HG03066 (cell line): Measurements from ENCODE around the gene CYP51A1.
"Not testable (repeated sequence)": the region's sequence is repeated elsewhere in the genome, so short reads cannot be mapped to it uniquely, and the experiment has no call there.

Experiments
- ATAC-seq: cut with Tn5 transposase; IDR thresholded peaks from one replicate; pipeline ENCODE4 v1.9.1; 2021; ENCODE audit warnings: low read depth; ENCODE audit not compliant: unreplicated experiment

Gene CYP51A1

DNA sequence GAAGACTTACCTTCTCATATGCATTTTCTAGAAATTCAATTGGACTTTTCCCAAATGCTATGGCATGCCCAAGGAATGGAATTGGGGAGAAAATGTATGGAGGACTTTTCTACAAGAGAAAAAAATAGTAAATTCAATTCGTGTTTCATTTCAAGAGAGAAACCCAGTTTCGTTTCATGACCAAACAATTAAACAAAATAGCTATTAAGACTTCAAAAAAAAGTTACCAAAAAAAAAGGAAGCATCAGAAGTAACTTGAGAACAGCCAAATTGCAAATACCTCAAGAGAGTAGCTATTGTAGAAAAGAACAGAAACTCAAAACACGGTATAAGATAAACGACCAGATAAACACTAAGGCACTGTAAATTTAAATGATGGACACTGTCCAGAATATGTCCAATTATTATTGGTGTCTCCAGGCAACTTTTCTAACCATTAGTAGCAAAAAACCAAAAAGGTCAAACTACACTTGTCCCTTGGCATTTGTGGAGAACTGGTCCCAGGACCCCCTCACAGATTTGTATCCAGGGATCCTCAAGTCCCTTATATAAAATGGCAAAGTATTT lies 2.4 kb downstream of the CYP51A1 start:
- ATAC-seq = no peak

DNA sequence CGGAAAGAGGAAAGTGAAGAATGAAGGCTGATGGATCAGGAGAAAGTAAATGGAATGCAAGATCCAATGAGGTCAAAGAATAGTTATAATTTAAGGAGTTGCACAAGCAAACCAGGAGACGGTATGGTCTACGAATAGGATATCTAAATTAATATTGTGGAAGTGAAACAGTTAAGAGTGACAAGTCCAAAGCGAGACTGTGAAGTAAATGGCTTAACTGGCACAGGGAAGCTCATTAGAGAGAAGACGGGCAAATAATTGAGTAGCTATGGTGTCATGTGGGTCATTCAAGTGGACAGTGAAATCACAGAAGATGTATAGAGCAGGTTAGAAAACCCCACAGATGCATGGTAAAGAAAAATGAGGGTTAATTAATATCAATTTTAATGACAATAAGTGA lies 3.2 kb downstream of the CYP51A1 start:
- no peak for ATAC-seq

DNA sequence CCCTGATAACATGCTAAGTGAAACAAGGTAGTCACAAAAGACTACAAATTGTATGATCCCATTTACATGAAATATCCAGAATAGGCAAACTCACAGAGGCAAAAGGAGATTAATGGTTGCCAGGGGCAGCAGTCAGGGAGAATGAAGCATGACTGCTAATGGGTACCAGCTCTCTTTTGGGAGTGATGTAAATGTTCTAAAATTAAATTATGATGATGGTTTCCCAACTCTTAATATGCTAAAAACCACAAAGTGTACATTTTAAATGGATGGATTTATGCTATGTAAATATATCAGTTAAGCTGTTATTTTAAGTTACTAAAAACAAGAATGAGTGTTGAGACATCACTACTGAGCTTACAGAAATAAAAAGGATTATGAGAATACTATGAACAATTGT lies 12.6 kb downstream of the CYP51A1 start:
- ATAC-seq = no peak

DNA sequence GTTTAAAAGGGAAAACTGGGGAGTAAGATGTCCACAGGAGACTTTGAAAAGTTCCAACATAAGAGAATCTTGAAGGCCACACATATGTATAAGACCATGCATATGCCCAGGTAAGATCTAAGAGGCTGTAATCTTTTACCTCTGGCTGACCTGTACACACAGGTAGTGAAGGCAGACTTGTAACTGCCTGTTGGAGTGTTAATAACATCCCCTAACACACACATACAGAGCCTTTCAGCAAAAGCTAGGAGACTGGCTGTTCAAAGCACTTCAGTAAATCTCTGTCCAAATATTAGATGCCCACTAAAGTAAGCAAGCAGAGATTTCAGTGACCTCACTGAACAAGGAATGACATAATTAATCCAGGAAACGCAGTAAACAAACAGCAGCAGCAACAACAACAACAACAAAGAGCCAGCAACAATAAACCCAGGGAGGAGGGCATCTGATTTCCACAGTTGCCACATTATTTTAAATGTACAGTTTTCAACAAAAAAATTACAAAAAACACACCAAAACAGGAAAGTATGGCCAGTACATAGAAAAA lies 15.0 kb downstream of the CYP51A1 start:
- ATAC-seq = no peak

DNA sequence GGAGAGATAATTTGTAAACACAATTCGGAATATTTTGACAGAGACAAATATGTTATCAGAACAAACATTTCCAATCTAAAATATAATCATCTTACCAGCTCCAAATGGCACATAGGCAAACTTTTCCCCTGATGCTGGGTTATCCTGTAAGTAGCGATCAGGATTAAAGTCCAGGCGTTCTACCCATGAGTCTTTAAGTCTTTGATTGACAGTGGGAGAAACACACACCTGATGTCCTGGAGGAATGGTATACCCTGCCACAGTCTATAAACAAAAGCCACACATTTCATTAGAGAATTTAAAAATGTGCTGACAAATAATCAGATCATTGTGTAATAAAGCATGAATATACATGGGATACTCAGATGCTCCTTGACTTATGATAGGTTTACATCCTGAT lies 17.3 kb downstream of the CYP51A1 start:
- no peak for ATAC-seq

DNA sequence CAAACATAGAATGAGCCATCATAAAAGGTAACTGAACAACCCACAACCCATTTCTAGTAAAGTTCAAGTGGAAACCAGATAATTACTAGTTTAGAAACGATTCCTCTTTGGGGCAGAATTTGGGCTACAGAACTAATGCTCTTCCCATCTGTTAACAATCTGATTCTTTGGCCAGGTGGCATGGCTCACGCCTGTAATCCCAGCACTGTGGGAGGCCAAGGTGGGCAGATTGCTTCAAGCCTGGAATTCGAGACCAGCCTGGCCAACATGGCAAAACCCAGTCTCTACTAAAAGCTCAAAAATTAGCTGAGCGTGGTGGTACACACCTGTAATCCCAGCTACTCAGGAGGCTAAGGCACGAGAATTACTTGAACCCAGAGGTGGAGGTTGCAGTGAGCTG lies 18.5 kb downstream of the CYP51A1 start:
- ATAC-seq = no peak

DNA sequence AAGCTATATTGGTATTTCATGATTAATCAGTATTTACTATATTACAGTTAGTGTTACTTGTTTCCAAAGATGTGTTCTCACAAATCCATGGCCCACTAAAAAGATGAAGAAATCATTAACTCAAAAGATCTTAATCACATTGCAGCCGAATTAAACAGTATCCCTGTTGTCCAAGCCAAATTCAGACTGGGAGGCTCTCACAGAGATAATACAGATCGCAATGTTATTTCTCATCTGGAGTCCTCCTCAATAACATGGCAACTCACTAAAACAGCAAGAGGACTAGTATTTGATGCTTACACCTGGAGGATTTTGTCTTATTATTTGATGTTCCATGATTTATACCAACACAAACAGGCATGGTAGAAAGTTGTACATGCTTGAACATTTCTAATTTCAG lies 23.4 kb downstream of the CYP51A1 start:
- ATAC-seq = no peak

DNA sequence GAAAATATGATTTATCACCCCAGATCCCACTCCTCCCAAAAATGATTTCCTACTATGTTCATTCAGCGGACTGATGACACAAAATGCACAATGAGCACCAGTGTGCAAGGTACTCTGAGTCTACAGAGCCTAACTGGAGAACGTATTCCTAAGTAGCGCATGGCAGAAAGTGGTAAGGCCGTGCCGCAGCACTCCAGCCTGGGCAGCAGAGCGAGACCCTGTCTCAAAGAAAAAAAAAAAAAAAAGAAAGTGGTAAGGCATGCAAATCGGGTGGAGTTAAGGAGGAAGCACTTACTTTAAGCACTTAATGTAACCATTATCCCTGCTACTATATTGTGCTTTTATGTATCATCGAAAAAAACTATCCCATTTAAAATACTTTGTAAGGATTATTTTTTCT lies 25.5 kb downstream of the CYP51A1 start:
- ATAC-seq = no peak

DNA sequence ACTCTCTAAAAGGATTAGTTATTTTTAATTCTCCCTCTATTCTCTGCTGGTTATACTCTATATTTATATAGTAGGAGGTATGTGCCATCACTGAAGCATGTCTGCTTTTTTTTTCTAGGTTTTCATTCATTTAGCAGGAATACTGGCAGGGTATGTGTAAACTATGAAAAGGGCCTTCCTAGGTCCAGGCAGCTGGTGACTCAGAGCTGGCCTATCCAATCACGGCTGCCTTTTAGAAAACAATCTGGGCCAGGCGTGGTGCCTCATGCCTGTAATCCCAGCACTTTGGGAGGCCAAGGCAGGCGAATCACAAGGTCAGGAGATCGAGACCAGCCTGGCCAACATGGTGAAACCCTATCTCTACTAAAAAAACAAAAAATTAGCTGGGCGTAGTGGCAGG lies 31.4 kb downstream of the CYP51A1 start:
- not testable (repeated sequence) for ATAC-seq

DNA sequence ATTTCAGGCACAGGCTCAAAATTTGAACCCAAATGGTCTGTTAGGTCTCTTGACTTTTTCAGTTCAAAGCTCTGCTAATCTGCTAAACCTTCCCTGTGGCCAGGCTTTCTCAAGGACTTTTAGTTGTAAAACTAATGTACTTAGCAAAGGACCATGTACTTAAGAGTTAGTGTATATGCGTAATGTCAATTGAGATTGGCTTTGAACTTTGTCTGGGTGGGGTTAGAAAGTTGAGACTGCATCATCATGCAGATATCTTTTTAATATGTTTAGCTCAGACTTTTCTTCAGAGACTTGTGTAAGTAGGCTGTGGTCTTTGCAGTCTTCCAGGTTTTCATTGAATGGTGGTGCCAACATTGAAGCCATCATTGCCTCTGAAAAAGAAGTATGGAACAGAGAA lies 33.7 kb downstream of the CYP51A1 start:
- ATAC-seq = no peak

DNA sequence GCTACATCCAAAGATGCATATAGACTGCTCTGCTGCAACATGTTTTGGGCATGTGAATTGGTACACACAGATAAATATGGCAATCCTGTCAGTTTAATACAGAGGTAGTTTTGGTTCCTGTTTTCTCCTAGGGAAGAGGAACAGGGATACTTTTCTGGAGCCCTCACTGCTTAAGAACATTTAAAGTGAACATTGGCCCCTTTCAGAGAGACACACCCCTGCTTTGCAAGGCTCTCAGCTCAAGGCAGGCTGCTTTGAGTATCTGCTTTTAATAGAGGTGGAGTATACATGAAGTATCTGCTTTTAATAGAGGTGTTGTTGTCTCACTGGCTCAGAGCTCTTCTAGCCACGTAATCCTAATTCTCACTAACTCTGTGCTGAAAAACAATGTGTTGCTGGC lies 38.9 kb downstream of the CYP51A1 start:
- ATAC-seq = no peak

DNA sequence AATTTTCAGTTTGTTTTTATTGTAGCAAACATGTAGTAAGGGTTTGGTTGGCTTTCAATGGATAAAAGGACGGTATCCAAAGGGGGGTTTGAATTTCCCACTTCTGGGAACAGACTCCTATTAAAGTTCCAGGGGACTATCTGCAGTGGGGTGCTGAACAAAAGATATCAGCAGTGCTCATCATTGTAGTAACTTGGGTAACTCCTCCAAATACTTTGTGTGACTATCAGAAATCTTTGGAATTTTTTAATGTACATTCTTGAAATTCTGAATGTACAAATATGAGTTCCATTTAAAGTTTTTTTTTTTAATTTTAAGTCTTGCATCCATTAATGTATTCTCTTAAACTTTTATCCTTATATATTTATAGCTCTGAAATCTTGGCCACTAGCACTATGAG lies 42.1 kb downstream of the CYP51A1 start:
- no peak for ATAC-seq

DNA sequence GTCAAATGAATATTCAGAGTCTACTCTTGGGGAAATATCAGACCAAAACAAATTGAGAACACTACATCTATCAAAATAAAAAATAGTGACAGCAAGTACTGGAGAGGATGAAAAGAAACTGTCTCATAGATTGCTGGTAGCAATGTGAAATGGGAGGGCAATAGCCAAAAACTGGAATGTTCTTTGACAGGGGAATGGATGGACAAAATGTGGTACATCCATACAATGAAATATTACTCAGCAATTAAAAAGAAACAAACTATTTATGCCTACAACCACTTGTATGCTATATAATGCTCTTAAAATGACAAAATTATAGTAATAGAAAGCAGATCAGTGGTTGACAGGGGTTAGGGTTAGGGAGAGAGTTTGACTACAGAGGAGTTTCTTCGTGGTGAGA lies 46.0 kb downstream of the CYP51A1 start:
- ATAC-seq = no peak

DNA sequence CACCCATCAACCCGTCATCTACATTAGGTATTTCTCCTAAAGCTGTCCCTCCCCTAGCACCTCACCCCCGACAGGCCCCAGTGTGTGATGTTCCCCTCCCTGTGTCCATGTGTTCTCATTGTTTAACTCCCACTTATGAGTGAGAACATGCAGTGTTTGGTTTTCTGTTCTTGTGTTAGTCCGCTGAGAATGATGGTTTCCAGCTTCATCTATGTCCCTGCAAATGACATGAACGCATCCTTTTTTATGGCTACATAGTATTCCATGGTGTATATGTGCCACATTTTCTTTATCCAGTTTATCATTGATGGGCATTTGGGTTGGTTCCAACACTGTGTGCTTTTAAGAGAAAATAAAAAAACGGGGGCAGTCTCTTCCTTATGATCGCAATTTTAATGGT lies 50.4 kb downstream of the CYP51A1 start:
- ATAC-seq = not testable (repeated sequence)

DNA sequence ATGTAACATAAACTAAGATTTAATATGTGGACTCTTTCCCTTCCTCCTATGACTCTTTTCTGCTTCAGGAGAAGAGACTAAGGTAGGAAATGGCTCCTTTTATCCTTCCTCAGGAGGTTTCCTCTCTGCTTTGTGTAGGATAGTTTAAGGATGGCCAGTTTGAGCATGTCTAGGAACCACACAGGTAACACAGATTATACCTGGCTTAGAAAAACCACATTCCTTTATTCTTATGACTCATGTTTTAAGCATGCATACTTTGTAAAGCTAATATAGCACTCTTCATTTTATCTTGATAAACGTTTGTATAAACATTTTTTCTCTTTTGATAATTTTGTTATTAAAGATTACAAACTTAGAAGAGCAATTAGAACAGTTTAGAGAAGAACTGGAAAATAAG lies 57.8 kb downstream of the CYP51A1 start:
- ATAC-seq = no peak

DNA sequence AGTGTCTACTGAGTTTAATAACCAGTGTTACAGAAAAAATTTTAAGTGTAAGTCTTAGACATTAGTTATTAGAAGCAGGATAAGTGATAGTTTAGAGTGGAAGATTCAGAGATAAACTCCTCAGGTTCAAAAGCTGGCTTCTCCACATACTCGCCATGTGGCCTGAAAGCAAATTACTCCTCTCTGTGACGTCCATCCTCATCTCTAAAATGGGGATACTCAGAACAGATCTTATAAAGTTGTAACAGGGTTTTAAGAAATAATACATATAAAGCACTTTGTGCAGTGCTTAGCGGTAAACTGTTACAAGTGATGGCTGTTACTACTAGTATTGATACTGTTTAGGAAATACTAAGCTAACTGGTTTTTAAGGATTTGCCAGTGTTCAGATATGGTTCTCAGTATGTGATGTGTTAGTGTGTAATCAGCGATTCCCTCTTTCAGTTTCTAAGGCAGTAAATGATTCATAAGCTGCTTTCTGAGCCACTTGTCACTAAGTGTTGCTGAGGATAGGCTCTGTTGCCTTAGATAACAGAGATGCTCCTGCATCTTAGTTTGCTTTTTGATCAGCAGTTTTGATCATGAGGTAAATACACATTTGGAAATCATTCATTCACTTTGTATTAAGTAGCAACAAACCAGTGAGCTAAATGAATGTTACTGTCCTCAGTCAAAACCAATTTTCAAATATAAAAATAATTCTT lies 58.7 kb downstream of the CYP51A1 start:
- no peak for ATAC-seq

DNA sequence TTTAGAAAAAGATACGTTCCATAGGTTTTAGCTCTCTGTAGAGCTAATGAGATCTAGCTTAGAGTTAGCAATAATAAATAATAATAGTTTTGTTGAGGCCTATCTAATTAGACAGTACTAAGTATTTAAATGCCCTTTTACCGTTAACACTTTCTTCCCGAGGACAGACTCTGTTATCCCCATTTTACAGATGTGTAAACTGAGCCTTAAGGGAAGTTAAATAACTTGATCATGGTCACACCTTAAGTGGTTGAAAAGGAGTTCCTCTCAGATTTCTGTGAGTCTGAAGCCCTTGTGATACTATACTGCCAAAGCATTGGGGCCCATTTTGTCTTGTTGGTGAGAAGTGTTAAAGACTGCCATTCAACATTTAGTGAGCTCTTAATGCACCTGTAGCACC lies 61.6 kb downstream of the CYP51A1 start:
- ATAC-seq = no peak

DNA sequence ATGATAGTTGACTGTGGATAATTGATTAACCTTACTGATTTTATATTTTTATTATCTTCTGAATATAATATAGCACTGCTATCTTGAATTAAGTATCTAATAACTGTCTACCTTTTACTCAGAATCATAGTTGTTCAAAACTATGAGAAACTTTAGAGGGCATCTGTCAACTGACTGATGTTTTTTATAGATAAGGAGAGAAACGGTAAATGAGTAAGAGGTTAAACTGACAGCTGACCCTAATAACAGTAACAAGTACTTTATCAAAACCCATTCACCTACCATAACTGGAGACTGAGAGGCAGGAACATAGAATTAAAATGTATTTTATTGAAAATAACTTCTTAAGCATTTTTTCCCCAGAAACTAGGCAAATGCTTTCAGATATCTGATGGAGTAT lies 62.2 kb downstream of the CYP51A1 start:
- ATAC-seq = no peak

DNA sequence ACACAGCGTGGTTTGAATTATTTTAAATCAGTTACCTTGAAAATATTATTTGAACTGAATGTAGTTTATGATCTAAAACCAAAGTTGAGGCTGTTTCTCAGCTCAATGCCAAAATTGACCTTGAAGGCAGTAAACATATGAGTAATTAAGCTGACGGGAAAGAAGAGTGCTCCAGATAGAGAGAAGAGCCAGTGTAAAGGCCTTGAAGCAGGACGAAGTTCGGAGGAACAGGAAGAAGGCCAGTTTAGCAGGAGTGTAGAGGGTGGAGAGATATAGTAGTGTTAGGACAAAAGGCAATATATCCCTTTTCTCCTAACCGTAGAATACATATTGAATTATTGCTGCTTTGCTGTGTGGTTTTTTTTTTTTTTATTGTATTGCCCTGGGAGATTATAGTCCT lies 63.2 kb downstream of the CYP51A1 start:
- no peak for ATAC-seq

DNA sequence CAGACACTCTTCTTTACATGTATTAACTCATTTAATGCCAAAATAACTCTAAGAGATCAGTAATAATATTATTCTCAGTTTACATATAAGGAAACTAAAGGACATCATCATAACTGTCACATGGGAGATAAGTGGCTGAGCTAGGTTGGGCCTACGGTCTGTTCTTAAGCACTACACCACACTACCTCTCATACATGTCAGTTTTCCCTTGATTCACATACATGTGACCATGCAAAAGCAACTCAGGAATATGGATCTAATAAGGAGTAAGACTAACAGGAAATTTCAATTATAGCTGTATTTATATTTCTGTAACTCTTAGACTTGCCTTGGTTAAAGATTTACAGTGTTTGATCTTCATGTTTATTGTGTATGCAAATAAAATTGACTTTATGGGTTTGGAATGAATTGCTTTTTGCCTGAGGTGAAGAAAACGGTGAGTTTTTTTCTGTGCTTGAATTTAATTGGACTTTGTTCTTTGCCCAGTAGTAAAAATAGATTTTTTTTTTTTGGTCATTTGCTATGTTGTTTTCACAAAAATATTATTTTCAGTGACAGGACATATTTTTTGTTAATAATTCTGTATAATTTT lies 69.7 kb downstream of the CYP51A1 start:
- no peak for ATAC-seq
